Body of pancreas (tissue), 4 donors: ENCODE data around the gene CMC4.

ENCODE experiments used
- CTCF ChIP-seq, 7 experiments: fragments of 450-650 bp in 4 of 7; fragments of 200-600 bp in 3 of 7; sonication (generic) in 3 of 7; IDR thresholded peaks; one replicate each; pipeline ENCODE4 v1.5.1; 2016 to 2019; ENCODE audit warnings: antibody characterized with exemption in 7 of 7
- POLR2A ChIP-seq, 3 donors: fragments of 450-650 bp; IDR thresholded peaks; one replicate each; pipeline ENCODE4 v1.6.1; 2016; ENCODE audit warnings: antibody characterized with exemption in 3 of 3, mild to moderate bottlenecking in 2 of 3

GRCh38 chrX:155054255-155054654 is 16.7 kb downstream of the CMC4 start:
- TF ChIP-seq CTCF (IDR thresholded peaks at IDR 0.05), result no peak
- no peak for TF ChIP-seq POLR2A (IDR thresholded peaks at IDR 0.05)
